Right lobe of liver (tissue), 4 donors: ENCODE measurements around the gene LGR4.

Source experiments
- CTCF ChIP-seq, 4 donors: fragments of 200-600 bp in 3 of 4; fragments of 450-650 bp in 1 of 4; IDR thresholded peaks; one replicate each; pipeline versions ENCODE4 v1.5.1 to v1.8.0; 2016 to 2022; ENCODE audit warnings: antibody characterized with exemption in 4 of 4, mild to moderate bottlenecking in 2 of 4
- POLR2A ChIP-seq: fragments of 450-650 bp; IDR thresholded peaks from one replicate; pipeline ENCODE4 v1.6.1; 2017; ENCODE audit warnings: antibody characterized with exemption, mild to moderate bottlenecking
- donor health status: DM: no; HTN: no; CAD: no.
- donor health status: DM: no; HTN: no; CAD: no.
- donor health status: DM: no; HTN: yes; CAD: no.

GRCh38 chr11:27436916-27437315, 35.7 kb downstream of the LGR4 start:
- TF ChIP-seq POLR2A (no peak), CTCF (IDR thresholded peaks at IDR 0.05) (no peak)
